ENCODE data around the gene RSPRY1. TPM values are rescaled to one million over a fixed set of nuclear protein-coding genes. Genes with fewer than 3 reads are reported as not detected.
"Not testable (repeated sequence)": the region's sequence is repeated elsewhere in the genome, so short reads cannot be mapped to it uniquely, and the experiment has no call there.

Gene RSPRY1
- total and polyA plus RNA-seq, 5 donors from 2014 or later = 25.7 to 46.4 (median 31.7) TPM

DNA sequence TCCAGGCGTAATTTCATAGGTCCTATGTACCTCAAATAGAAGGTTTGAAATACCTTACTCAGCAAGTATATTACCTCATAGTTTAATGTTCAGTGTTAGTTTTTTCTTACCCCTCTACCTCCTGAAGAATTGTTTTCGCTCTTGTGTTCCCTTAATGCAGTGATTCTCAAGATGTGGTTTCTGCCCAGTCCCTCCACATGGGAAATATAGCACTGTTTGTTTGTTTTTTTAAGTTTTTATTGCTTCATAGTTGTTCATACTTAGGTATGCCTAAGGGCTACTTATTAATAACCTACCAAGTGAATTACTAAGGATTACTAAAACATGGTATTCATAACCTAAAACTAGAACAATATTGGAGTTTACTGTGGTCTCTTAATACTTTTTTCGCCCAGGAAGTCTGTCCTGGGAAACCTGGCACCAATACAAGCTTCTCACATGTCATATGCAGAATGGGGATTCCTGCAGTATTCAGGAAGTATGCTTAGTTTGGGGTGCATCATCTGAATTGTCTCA, 5.0 kb downstream of the RSPRY1 start:
- Histone ChIP-seq H3K36me3 (ENCODE audit: control insufficient read depth, insufficient read depth, low read length) (peaks cover 4% of the 10 kb centered on the region), H3K27me3 (ENCODE audit: control insufficient read depth, insufficient read depth, low read length) (no peaks in the 10 kb centered on the region), H3K4me1 (ENCODE audit: control insufficient read depth, insufficient read depth, low read length, poor library complexity, severe bottlenecking) (peaks cover 32% of the 10 kb centered on the region), H3K27ac (ENCODE audit: insufficient read depth, low read length, poor library complexity, severe bottlenecking) (no peak overlapping the region), H3K4me3 (ENCODE audit: low read depth, low read length) (no peak overlapping the region), H3K9me3 (ENCODE audit: control insufficient read depth in 2 of 2, low read length in 2 of 2) (no peaks in the 10 kb centered on the region)
- DNase-seq (no peak), ATAC-seq (ENCODE audit: low read depth in 2 of 2) (no peak)
- Mint-ChIP-seq H3K4me1 (peaks cover 31 to 69% (median 41%) of the 10 kb centered on the region in 4 donors), H3K27ac (no peak overlapping the region), H3K9me3 (peaks cover 0 to 2% (median 0%) of the 10 kb centered on the region in 7 donors), H3K27me3 (no peaks in the 10 kb centered on the region), H3K4me3 (peak overlapping the region in 2 of 4 donors; percentile 61 to 81), H3K36me3 (peaks cover 9% of the 10 kb centered on the region)

DNA sequence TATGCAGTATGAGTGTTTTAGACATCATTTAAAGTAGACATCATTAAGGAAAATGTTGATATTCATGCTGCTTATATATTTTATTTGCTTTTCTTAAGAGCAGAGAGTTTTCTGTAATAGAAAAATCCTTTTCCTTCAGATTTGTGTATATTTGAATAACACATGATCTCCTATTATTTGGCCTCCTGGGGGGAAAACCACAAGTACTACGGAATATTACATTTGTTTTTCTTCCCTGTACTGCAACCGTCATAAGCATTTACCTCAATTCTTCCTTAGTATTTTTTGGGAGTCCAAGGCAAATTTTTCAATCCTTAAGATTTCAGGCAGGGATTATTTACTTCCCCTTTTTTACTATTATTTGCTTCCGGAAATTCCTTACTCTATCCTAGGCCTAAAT, 6.0 kb downstream of the RSPRY1 start:
- Histone ChIP-seq H3K4me1 (ENCODE audit: control insufficient read depth, insufficient read depth, low read length, poor library complexity, severe bottlenecking) (peaks cover 25% of the 10 kb centered on the region), H3K36me3 (ENCODE audit: control insufficient read depth, insufficient read depth, low read length) (peaks cover 4% of the 10 kb centered on the region), H3K9me3 (ENCODE audit: control insufficient read depth in 2 of 2, low read length in 2 of 2) (no peaks in the 10 kb centered on the region), H3K4me3 (ENCODE audit: low read depth, low read length) (no peak overlapping the region), H3K27ac (ENCODE audit: insufficient read depth, low read length, poor library complexity, severe bottlenecking) (no peak overlapping the region), H3K27me3 (ENCODE audit: control insufficient read depth, insufficient read depth, low read length) (no peaks in the 10 kb centered on the region)
- ATAC-seq (ENCODE audit: low read depth in 2 of 2) (no peak), DNase-seq (no peak)
- Mint-ChIP-seq H3K4me3 (no peak overlapping the region), H3K27me3 (no peaks in the 10 kb centered on the region), H3K36me3 (peaks cover 9% of the 10 kb centered on the region), H3K4me1 (peaks cover 31 to 72% (median 44%) of the 10 kb centered on the region in 4 donors), H3K27ac (no peak overlapping the region), H3K9me3 (no peaks in the 10 kb centered on the region)

DNA sequence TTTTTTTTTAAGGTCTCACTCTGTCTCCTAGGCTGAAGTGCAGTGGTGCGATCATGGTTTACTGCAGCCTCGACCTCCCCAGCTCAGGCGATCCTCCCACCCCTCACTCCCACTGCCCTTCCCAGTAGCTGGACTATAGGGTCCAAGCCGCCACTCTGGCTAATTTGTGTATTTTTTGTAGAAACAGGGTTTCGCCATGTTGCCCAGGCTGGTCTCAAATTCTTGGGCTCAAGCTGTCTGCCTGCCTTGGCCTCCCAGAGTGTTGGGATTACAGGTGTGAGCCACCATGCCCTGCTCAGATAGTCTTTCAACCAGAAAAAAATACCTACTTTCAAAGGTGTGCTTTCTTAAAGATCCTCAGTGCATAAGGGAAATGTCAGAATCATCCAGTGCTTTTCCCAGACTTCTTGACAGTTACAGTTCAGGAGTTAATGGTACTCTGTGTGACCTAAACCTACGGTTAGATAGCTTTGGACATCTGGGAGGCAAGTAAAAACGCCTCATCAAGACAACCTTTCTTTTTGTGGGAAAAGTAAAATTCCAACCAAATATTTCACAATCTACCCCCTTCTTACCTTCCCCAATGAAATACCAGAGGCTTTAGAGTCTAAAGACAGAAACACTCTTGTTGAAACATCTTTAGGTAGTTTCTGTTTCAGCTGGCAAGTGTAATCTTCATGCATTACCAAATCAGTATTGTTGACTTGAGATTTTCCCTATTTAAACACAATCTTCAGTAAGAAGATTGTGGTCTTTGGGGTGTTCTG, 6.8 kb downstream of the RSPRY1 start:
- peaks cover 18% of the 10 kb centered on the region for H3K4me1 ChIP-seq (ENCODE audit: control insufficient read depth, insufficient read depth, low read length, poor library complexity, severe bottlenecking)
- no peaks in the 10 kb centered on the region for H3K9me3 ChIP-seq (ENCODE audit: control insufficient read depth in 2 of 2, low read length in 2 of 2)
- no peak overlapping the region for H3K4me3 ChIP-seq (ENCODE audit: low read depth, low read length)
- no peak for ATAC-seq (ENCODE audit: low read depth in 2 of 2)
- H3K27ac ChIP-seq (ENCODE audit: insufficient read depth, low read length, poor library complexity, severe bottlenecking) = no peak overlapping the region
- no peaks in the 10 kb centered on the region for H3K27me3 Mint-ChIP-seq
- peaks cover 4% of the 10 kb centered on the region for H3K36me3 ChIP-seq (ENCODE audit: control insufficient read depth, insufficient read depth, low read length)
- H3K27ac Mint-ChIP-seq = no peak overlapping the region
- H3K36me3 Mint-ChIP-seq = peaks cover 9% of the 10 kb centered on the region
- H3K27me3 ChIP-seq (ENCODE audit: control insufficient read depth, insufficient read depth, low read length) = no peaks in the 10 kb centered on the region
- H3K4me3 Mint-ChIP-seq = no peak overlapping the region
- DNase-seq = no peak
- peaks cover 23 to 67% (median 37%) of the 10 kb centered on the region in 4 donors for H3K4me1 Mint-ChIP-seq
- no peaks in the 10 kb centered on the region for H3K9me3 Mint-ChIP-seq

DNA sequence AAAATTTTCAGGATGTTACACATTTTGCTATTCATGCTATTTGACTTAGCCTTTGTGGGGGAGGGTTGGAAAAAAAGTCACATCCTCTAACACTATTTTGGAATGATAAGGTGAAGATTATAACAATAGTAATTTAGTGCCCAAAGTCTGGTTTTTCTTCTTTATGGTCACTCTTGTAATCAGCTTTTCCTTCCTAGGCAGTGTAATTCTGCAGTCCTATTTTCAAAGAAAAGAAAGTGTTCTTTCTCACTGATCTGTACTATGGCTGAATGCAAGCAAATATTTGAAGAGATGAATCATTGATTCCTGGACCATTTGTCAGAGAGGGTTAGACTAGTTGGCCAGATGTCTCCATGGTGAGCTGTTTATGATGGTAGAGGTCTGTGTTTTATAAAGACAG, 8.4 kb downstream of the RSPRY1 start:
- Histone ChIP-seq H3K27me3 (ENCODE audit: control insufficient read depth, insufficient read depth, low read length) (no peaks in the 10 kb centered on the region), H3K9me3 (ENCODE audit: control insufficient read depth in 2 of 2, low read length in 2 of 2) (no peaks in the 10 kb centered on the region), H3K27ac (ENCODE audit: insufficient read depth, low read length, poor library complexity, severe bottlenecking) (no peak overlapping the region), H3K4me3 (ENCODE audit: low read depth, low read length) (no peak overlapping the region), H3K4me1 (ENCODE audit: control insufficient read depth, insufficient read depth, low read length, poor library complexity, severe bottlenecking) (peaks cover 9% of the 10 kb centered on the region), H3K36me3 (ENCODE audit: control insufficient read depth, insufficient read depth, low read length) (peaks cover 4% of the 10 kb centered on the region)
- H3K36me3 Mint-ChIP-seq = peaks cover 14% of the 10 kb centered on the region
- DNase-seq = no peak
- H3K9me3 Mint-ChIP-seq = no peaks in the 10 kb centered on the region
- peaks cover 21 to 60% (median 38%) of the 10 kb centered on the region in 4 donors for H3K4me1 Mint-ChIP-seq
- H3K4me3 Mint-ChIP-seq = no peak overlapping the region
- no peaks in the 10 kb centered on the region for H3K27me3 Mint-ChIP-seq
- no peak for ATAC-seq (ENCODE audit: low read depth in 2 of 2)
- H3K27ac Mint-ChIP-seq = peak overlapping the region in 2 of 3 donors; percentile 18 to 32

DNA sequence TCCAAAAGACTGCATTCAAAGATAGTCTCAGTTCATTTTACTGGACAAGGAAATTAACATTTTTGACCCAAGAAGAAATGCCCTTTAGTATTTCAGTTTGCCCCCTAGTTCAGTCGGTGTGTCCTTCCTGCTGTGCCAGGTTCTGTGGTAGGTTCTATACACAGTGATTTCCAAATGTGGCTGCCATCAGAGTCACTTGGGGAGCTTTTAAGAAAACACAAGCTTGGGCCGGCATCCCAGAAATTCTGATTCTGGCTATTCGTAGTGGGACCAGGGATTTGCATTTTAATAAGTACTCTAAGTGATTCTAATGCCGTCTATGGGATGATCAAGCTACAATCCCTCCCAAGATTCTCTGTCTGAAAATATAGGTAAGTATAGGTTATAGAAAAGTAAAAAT, 10.2 kb downstream of the RSPRY1 start:
- Mint-ChIP-seq H3K4me3 (no peak overlapping the region), H3K9me3 (no peaks in the 10 kb centered on the region), H3K4me1 (peaks cover 16 to 47% (median 27%) of the 10 kb centered on the region in 4 donors), H3K27ac (no peak overlapping the region), H3K27me3 (no peaks in the 10 kb centered on the region), H3K36me3 (peaks cover 14% of the 10 kb centered on the region)
- Histone ChIP-seq H3K4me1 (ENCODE audit: control insufficient read depth, insufficient read depth, low read length, poor library complexity, severe bottlenecking) (peaks cover under 1% of the 10 kb centered on the region), H3K27me3 (ENCODE audit: control insufficient read depth, insufficient read depth, low read length) (no peaks in the 10 kb centered on the region), H3K4me3 (ENCODE audit: low read depth, low read length) (no peak overlapping the region), H3K9me3 (ENCODE audit: control insufficient read depth in 2 of 2, low read length in 2 of 2) (no peaks in the 10 kb centered on the region), H3K36me3 (ENCODE audit: control insufficient read depth, insufficient read depth, low read length) (no peaks in the 10 kb centered on the region), H3K27ac (ENCODE audit: insufficient read depth, low read length, poor library complexity, severe bottlenecking) (no peak overlapping the region)
- DNase-seq = no peak
- ATAC-seq (ENCODE audit: low read depth in 2 of 2) = no peak

DNA sequence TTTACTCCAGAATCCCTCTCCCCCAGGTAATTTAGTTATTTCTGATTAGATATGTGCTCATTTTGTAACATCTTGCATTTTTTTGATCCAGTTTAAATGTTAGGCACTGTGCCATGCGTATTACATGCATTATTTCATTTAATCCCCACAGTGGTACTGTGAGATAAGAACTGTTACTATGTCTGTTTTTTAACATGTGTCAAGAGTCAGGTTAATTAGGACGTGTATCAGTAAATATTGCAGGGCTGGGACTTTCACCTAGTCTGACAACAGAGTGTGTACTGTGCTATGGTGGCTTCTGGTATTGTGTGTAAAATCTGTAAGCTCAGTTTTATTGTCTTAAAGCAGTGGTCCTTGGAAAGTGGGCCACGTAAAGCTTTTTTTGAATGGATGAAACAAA, 10.6 kb downstream of the RSPRY1 start:
- no peak for DNase-seq
- no peak overlapping the region for H3K4me3 Mint-ChIP-seq
- Histone ChIP-seq H3K27ac (ENCODE audit: insufficient read depth, low read length, poor library complexity, severe bottlenecking) (no peak overlapping the region), H3K9me3 (ENCODE audit: control insufficient read depth in 2 of 2, low read length in 2 of 2) (no peaks in the 10 kb centered on the region), H3K27me3 (ENCODE audit: control insufficient read depth, insufficient read depth, low read length) (no peaks in the 10 kb centered on the region), H3K4me3 (ENCODE audit: low read depth, low read length) (no peak overlapping the region), H3K4me1 (ENCODE audit: control insufficient read depth, insufficient read depth, low read length, poor library complexity, severe bottlenecking) (no peaks in the 10 kb centered on the region), H3K36me3 (ENCODE audit: control insufficient read depth, insufficient read depth, low read length) (no peaks in the 10 kb centered on the region)
- H3K4me1 Mint-ChIP-seq = peaks cover 15 to 45% (median 25%) of the 10 kb centered on the region in 4 donors
- H3K36me3 Mint-ChIP-seq = peaks cover 14% of the 10 kb centered on the region
- no peaks in the 10 kb centered on the region for H3K9me3 Mint-ChIP-seq
- no peak for ATAC-seq (ENCODE audit: low read depth in 2 of 2)
- no peaks in the 10 kb centered on the region for H3K27me3 Mint-ChIP-seq
- no peak overlapping the region for H3K27ac Mint-ChIP-seq

DNA sequence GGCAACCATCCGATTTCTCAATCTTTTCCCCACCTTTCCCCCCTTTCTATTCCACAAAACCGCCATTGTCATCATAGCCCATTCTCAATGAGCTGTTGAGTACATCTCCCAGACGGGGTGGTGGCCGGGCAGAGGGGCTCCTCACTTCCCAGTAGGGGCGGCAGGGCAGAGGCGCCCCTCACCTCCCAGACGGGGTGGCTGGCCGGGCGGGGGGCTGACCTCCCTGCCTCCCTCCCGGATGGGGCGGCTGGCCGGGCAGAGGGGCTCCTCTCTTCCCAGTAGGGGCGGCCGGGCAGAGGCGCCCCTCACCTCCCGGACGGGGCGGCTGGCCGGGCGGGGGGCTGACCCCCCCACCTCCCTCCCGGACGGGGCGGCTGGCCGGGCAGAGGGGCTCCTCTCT, 14.2 kb downstream of the RSPRY1 start:
- not testable (repeated sequence) for H3K4me1 ChIP-seq (ENCODE audit: control insufficient read depth, insufficient read depth, low read length, poor library complexity, severe bottlenecking); H3K4me3 ChIP-seq (ENCODE audit: low read depth, low read length); H3K27ac Mint-ChIP-seq; H3K27me3 Mint-ChIP-seq; H3K9me3 ChIP-seq (ENCODE audit: control insufficient read depth in 2 of 2, low read length in 2 of 2); H3K27ac ChIP-seq (ENCODE audit: insufficient read depth, low read length, poor library complexity, severe bottlenecking); H3K9me3 Mint-ChIP-seq; H3K27me3 ChIP-seq (ENCODE audit: control insufficient read depth, insufficient read depth, low read length); H3K36me3 Mint-ChIP-seq; ATAC-seq (ENCODE audit: low read depth in 2 of 2); H3K4me3 Mint-ChIP-seq; DNase-seq
- peaks cover 11% of the 10 kb centered on the region for H3K36me3 ChIP-seq (ENCODE audit: control insufficient read depth, insufficient read depth, low read length)
- peaks cover 0 to 28% (median 14%) of the 10 kb centered on the region in 4 donors for H3K4me1 Mint-ChIP-seq

DNA sequence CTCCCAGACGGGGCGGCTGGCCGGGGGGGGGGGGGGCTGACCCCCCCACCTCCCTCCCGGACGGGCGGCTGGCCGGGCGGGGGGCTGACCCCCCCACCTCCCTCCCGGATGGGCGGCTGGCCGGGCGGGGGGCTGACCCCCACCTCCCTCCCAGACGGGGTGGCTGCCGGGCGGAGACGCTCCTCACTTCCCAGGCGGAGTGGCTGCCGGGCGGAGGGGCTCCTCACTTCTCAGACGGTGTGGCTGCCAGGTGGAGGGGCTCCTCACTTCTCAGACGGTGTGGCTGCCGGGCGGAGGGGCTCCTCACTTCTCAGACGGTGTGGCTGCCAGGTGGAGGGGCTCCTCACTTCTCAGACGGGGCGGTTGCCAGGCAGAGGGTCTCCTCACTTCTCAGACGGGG, 14.8 kb downstream of the RSPRY1 start:
- not testable (repeated sequence) for H3K9me3 Mint-ChIP-seq; H3K27ac ChIP-seq (ENCODE audit: insufficient read depth, low read length, poor library complexity, severe bottlenecking); H3K9me3 ChIP-seq (ENCODE audit: control insufficient read depth in 2 of 2, low read length in 2 of 2); H3K4me1 ChIP-seq (ENCODE audit: control insufficient read depth, insufficient read depth, low read length, poor library complexity, severe bottlenecking); H3K4me3 ChIP-seq (ENCODE audit: low read depth, low read length); ATAC-seq (ENCODE audit: low read depth in 2 of 2); H3K27me3 ChIP-seq (ENCODE audit: control insufficient read depth, insufficient read depth, low read length); H3K27ac Mint-ChIP-seq; H3K27me3 Mint-ChIP-seq; H3K4me3 Mint-ChIP-seq; DNase-seq
- peaks cover 17% of the 10 kb centered on the region for H3K36me3 ChIP-seq (ENCODE audit: control insufficient read depth, insufficient read depth, low read length)
- Mint-ChIP-seq H3K36me3 (peaks cover 14% of the 10 kb centered on the region), H3K4me1 (peaks cover 0 to 28% (median 14%) of the 10 kb centered on the region in 4 donors)

All from CD4-positive, CD25-positive, alpha-beta regulatory T cell (primary cell).